Skeletal muscle satellite cell (primary cell): ENCODE results near the gene COL18A1.

Experiments used
- H3K27me3 ChIP-seq: 2 replicates; pipeline ENCODE4 v1.7.0; 2013; ENCODE audit warnings: low read length; ENCODE audit not compliant: control insufficient read depth, insufficient read depth
- H3K36me3 ChIP-seq: 2 replicates; pipeline ENCODE4 v1.7.0; 2013; ENCODE audit warnings: mild to moderate bottlenecking, control low read depth, low read length; ENCODE audit not compliant: insufficient read depth
- H3K4me1 ChIP-seq: 2 replicates; pipeline ENCODE4 v1.7.0; 2013; ENCODE audit warnings: low read length; ENCODE audit not compliant: control insufficient read depth, insufficient read depth
- H3K4me2 ChIP-seq: 2 replicates; pipeline ENCODE4 v1.7.0; 2013; ENCODE audit warnings: mild to moderate bottlenecking, low read length
- H3K4me3 ChIP-seq: 2 replicates; pipeline ENCODE4 v1.7.0; 2013; ENCODE audit warnings: low read length
- H3K9ac ChIP-seq: 2 replicates; pipeline ENCODE4 v1.7.0; 2013; ENCODE audit warnings: mild to moderate bottlenecking, low read depth, low read length, moderate library complexity
- H3K9me3 ChIP-seq: replicated peaks from 2 replicates; pipeline ENCODE4 v1.7.0; 2013; ENCODE audit warnings: mild to moderate bottlenecking, control low read depth, low read length

COL18A1 gene

DNA sequence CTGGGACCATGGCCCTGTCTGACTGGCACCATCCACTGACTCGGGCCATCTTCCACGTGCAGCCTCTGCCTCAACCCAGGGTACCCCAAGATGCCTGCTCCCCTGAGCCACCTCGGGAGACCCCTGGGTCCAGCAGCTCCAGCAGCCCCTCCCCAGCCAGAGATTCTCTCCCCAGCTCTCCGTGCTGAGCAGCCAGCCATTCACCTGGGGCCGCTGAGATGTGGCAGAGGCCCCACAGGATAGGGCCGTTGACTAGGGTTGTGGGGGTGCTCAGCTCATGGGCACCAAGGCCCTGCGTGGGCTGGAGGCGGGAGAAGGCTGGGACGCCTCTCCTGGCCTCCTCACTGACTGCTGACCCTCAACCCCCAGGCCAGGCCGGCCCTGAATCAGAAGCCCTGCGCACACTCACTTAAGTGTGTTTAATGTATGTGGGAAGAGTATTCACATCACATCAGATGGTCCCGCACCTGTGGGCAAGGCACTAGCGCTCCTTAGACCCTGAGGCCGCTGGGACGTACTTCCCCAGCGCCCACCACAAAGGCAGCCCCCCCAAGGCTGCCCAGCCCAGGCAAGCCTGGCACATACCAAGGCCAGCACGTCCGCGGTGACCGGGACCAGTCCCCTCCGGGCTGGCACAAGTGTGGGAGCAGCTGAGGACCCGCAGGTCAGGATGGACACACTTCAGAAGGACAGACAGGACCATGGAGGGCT, 109.5 kb downstream of the COL18A1 start:
- Histone ChIP-seq H3K9ac (no peak overlapping the region), H3K4me3 (no peak overlapping the region), H3K4me2 (no peak overlapping the region), H3K36me3 (no peaks in the 10 kb centered on the region), H3K4me1 (no peaks in the 10 kb centered on the region), H3K27me3 (no peaks in the 10 kb centered on the region), H3K9me3 (peaks cover 6% of the 10 kb centered on the region)

DNA sequence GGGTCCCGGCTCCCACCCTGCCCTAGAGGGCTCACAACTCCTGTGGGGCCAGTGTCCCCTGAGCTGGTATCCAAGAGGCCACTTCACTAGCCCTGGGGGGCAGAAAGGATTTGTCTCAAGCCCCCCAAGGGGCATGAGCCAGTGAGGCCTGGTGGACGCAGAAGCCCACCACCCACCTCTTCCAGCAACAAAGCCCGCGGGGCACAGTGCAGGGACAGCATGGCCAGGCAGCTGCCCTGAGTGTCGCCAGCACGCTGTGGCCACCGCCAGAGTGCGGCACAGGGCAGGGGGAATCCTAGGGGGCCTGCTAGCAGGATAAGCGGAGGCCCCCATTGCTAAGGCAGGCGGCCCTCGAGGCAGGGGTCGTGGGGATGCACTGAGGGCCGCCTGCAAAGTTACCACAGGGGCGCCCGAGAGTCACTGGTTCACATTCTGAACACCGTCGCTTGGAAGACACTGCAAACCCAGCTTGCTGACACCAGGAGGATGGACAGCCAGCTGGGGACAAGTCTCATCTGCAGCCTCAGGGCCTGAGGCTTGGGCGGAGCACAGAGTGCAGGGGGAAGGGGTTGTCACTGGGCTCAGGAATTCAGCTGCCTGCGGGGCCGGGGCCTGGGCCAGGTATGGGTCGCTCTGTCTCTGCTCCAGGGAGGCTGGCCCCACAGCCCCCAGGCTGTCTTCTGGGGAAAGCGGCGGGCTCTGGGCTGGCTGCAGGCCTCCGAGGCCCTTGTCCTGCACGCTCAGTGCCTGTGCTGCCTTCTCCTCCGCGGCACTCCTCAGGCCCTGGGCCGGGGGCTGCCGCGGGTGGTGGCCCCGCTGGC, 110.5 kb downstream of the COL18A1 start:
- Histone ChIP-seq H3K9me3 (peaks cover 9% of the 10 kb centered on the region), H3K9ac (no peak overlapping the region), H3K4me3 (no peak overlapping the region), H3K27me3 (no peaks in the 10 kb centered on the region), H3K36me3 (no peaks in the 10 kb centered on the region), H3K4me2 (no peak overlapping the region), H3K4me1 (no peaks in the 10 kb centered on the region)

DNA sequence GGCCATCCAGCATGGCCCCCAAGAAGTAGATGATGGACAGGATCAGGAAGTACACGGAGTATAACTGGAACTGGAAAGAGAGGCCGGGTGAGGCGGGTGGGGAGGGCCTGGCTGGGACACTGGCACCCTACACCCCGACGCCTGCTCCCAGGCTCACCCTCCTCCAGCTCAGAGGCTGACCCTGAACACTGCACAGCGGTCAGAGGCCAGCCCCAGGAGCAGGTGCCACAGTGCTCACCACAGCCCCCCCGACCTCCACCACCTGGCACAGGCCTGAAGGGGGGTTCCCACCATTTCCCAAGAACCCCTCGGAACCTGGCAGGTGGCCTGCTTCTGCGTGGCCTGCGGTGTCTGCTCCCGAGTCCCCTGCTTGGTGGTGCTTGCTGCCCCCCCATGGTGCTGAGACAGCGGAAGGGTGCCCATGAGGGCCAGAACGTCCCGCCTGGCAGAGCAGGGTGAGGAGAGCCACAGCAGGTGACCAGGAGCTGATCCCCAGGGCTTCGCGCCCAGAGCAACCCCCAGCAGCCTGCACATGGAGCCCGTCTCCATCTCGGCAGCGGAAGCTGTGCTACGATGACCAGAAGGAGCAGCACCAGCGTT, 111.2 kb downstream of the COL18A1 start:
- no peaks in the 10 kb centered on the region for H3K4me1 ChIP-seq
- peaks cover 3% of the 10 kb centered on the region for H3K36me3 ChIP-seq
- no peak overlapping the region for H3K4me2 ChIP-seq
- H3K9ac ChIP-seq = no peak overlapping the region
- H3K9me3 ChIP-seq = peaks cover 9% of the 10 kb centered on the region
- no peaks in the 10 kb centered on the region for H3K27me3 ChIP-seq
- H3K4me3 ChIP-seq = no peak overlapping the region

DNA sequence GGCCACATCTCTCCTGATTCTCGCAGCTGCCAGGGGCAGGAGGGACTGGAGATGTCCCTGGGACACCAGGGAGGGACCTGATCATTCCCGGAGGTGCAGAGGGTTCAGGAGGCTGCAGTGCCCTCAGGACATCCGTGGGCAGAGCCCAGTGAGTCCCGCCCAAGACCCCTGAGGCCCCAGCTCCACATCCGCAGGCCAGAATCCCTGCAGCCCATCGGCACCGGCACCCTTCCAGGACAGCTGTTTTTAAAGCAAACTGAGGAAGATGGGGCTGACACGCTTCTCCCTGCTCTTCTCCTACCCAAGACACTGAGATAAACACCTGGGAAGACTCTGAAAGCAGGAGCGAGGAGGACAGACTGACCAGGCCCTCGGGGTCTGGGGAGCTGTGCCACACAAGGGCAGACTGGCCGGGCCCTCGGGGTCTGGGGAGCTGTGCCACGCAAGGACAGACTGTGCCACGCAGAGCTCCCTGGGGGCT, 111.7 kb downstream of the COL18A1 start:
- Histone ChIP-seq H3K4me3 (no peak overlapping the region), H3K4me2 (no peak overlapping the region), H3K9ac (no peak overlapping the region), H3K4me1 (no peaks in the 10 kb centered on the region), H3K36me3 (peaks cover 3% of the 10 kb centered on the region), H3K9me3 (peaks cover 9% of the 10 kb centered on the region), H3K27me3 (no peaks in the 10 kb centered on the region)

DNA sequence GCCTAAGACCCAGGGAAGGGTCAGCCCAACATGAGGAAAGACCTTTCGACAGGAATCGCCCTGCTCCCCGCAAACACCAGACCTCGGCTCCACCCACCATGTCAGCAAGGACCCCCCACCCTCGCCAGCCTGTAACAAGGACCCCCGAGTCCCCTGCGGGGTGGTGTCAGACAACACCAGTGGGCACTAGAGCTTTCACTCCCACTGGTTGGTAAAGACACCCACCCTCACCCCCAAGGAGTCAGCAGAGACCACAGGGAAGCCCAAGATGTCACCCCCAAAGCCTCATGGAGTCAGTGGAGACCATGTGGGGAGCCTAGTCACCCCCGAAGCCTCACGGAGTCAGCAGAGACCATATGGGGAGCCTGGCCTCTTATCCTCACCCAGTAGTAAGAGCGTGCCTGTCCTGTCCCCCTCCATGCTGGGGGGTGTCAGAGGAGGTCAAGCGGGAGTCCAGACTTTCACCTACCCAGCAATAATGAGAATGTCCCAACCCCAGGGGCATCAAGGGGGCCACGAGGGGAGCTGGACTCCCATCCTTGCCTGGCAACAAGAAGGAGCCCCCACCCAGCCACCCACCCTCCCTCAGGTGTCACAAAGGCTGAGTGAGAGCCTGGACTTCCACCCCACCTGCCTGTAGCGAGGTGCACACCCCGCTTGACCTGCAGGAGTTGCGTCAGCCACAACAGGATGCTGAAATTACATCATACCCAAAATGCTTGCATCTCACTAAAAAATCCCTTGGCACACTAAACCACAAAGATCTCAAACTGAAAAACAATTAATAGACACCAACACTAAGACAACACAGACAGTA, 112.5 kb downstream of the COL18A1 start:
- Histone ChIP-seq H3K9ac (no peak overlapping the region), H3K9me3 (peaks cover 9% of the 10 kb centered on the region), H3K4me2 (no peak overlapping the region), H3K27me3 (no peaks in the 10 kb centered on the region), H3K4me3 (no peak overlapping the region), H3K4me1 (no peaks in the 10 kb centered on the region), H3K36me3 (peaks cover 8% of the 10 kb centered on the region)

DNA sequence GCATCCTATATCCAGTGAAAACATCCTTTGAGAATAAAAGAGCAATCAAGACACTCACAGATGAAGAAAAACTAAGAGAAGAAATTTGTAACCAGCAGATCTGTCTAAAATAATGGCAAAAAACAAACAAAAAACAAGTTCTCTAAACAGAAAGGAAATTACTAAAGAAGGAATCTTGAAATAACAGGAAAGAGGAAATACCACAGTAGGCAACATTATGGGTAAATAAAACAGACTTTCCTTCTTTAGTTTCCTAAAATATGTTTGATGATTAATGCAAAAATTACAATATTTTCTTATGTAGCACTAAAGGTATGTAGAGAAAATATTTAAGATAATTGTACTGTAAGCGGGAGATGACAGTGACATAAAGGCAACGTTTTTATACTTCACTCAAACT, 113.8 kb downstream of the COL18A1 start:
- no peak overlapping the region for H3K4me2 ChIP-seq
- peaks cover 18% of the 10 kb centered on the region for H3K36me3 ChIP-seq
- H3K9ac ChIP-seq = no peak overlapping the region
- no peak overlapping the region for H3K4me3 ChIP-seq
- no peaks in the 10 kb centered on the region for H3K27me3 ChIP-seq
- no peaks in the 10 kb centered on the region for H3K4me1 ChIP-seq
- peaks cover 9% of the 10 kb centered on the region for H3K9me3 ChIP-seq

DNA sequence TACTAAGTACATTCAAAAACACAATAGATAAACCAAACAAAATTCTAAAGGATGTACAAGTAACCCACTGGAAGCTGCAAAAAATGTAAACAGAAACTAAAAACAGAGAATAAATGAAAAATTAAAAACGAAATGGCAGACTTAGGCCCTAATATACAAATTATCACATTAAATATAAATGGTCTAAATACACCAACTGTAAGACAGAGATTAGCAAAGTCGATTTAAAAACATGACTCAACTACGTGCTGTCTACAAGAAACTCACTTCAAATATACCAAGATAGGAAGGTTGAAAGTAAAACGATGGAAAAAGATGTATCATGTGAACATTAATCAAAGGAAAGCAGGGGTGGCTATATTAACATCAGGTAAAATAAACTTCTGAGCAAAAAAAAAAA, 114.2 kb downstream of the COL18A1 start:
- H3K36me3 ChIP-seq = peaks cover 19% of the 10 kb centered on the region
- H3K9me3 ChIP-seq = peaks cover 9% of the 10 kb centered on the region
- H3K4me3 ChIP-seq = no peak overlapping the region
- H3K27me3 ChIP-seq = no peaks in the 10 kb centered on the region
- no peak overlapping the region for H3K4me2 ChIP-seq
- H3K9ac ChIP-seq = no peak overlapping the region
- H3K4me1 ChIP-seq = no peaks in the 10 kb centered on the region

DNA sequence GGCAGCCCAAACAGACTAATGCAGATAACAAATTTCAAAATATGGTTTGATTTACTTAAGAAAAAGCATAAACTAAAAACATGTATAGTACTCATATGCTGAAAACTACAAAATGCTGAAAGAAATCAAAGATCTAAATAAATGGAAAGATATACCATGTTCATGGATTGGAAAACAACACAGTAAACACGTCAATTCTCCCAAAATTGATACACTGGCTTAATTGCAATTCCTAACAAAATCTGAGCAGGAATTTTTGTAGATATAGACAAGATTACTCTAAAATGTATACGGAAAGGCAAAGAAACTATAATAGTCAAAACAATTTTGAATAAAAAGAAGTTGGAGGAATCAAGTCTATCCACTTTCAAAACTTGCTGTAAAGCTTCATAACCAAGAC, 116.3 kb downstream of the COL18A1 start:
- H3K4me1 ChIP-seq = no peaks in the 10 kb centered on the region

DNA sequence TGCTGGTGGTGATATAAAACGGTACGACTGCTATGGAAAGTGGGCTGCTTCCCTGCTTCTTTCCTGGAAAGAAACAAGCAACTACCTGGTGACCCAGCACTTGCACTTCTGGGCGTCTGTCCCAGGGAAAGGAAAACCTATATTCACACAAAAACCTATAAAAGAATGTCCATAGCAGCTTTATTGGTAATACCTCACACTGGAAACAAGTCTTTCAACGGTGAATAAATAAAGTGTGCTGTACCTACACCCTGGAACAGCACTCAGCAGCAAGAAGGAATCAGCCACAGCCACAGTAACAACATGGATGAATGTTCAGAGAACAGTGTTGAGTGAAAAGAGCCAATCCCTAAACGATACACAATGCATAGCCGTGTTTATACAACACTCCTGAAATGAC, 117.4 kb downstream of the COL18A1 start:
- no peak overlapping the region for H3K4me2 ChIP-seq
- no peak overlapping the region for H3K4me3 ChIP-seq
- peaks cover 9% of the 10 kb centered on the region for H3K9me3 ChIP-seq
- no peaks in the 10 kb centered on the region for H3K4me1 ChIP-seq
- no peaks in the 10 kb centered on the region for H3K27me3 ChIP-seq
- H3K9ac ChIP-seq = no peak overlapping the region
- H3K36me3 ChIP-seq = peaks cover 19% of the 10 kb centered on the region

More for the DNA sequence above, 116.3 kb downstream of the COL18A1 start:
- no peaks in the 10 kb centered on the region for H3K27me3 ChIP-seq
- peaks cover 9% of the 10 kb centered on the region for H3K9me3 ChIP-seq
- H3K4me2 ChIP-seq = no peak overlapping the region
- no peak overlapping the region for H3K9ac ChIP-seq
- H3K4me3 ChIP-seq = no peak overlapping the region
- H3K36me3 ChIP-seq = peaks cover 19% of the 10 kb centered on the region

DNA sequence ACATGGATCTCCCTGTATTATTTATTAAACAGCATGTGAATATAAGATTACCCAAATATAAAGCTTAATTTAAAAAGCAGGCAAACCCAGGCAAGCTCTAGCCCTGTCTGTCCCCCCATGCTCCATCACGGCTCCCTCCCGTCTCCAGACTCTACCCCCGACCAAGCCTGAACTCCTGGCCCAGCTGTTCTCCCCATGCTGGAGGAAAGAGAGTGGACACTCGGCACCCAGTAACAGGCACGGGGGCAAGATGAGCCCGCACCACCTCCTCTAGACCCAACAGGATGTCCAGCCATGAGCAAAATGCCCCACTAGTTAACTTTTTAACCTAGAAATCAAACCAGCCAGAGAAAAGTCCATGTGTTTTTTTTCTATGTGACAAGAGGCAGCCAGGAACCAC, 118.0 kb downstream of the COL18A1 start:
- H3K4me3 ChIP-seq = no peak overlapping the region
- H3K36me3 ChIP-seq = peaks cover 19% of the 10 kb centered on the region
- H3K9ac ChIP-seq = no peak overlapping the region
- H3K9me3 ChIP-seq = peaks cover 9% of the 10 kb centered on the region
- H3K27me3 ChIP-seq = no peaks in the 10 kb centered on the region
- H3K4me1 ChIP-seq = no peaks in the 10 kb centered on the region
- no peak overlapping the region for H3K4me2 ChIP-seq
